ENCODE measurements around the gene NUDC. TPM values are rescaled to one million over a fixed set of nuclear protein-coding genes. Genes with fewer than 3 reads are reported as not detected.
A peak's percentile ranks its signal among the peaks of the same experiment; 100 is the strongest.

The NUDC gene
- total and polyA plus RNA-seq, 10 of the 15 experiments (the other 5 are each of a cell fraction or from before 2014, with no cell fraction given) = 5.5 to 227 (median 67.4) TPM

DNA sequence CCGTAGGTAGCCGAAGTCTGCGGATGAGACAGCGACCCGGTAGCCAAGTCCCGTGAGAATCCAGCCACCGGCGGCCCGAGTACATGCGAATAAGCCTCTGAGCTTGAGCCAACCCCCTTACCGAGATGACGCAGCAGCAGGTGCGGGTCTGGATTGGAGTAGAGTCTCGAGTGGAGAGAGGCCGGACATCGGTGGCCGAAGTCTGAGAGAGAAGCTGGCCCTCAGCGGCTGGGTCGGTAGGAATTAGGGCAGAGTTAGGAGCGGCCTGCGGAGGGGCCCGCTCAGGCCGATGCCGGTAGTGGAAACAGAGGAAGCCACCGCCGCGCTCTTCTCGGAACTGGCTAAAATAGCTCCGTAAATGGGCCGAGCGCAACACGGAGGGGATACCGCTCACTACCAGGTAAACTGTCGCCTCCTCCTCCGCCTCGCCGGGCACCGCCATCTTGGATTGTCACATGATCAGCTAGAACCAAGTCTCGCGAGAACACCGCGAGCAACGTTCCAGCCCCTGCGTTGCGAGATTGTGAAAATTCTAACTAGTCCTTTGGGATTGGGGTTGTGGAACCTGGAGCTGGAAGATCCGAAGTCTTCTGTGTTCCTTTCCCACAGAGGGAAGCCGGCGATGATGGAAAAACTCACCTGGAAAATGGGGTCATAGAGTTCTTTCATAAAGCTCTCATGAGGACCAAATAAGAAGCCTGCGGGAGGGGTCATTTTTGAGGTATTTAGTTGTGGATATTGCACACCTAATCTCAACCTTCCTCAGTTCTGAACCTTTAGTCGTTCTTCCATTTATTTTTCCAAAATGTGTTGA, 21.3 kb upstream of the NUDC start, which contains the start of gene GPATCH3:
GPATCH3 (minus strand) TSS at position 467 of the 814 bp plus-strand sequence; CDS start at position 442, 25 bp downstream.
- no peaks in the 10 kb centered on the region; a peak in 2 of 4 replicates for H3K36me3 ChIP-seq (ENCODE audit: control insufficient read depth in 2 of 2, insufficient read depth in 2 of 2, low read length in 1 of 2)
- WGBS (ENCODE audit: insufficient coverage, insufficient replicate concordance, low lambda C conversion rate, missing lambda C conversion rate) = 1% methylated on average over 50 of the region's 50 CpGs
- peak; percentile 96 for ATAC-seq
- no peaks in the 10 kb centered on the region for H3K27me3 ChIP-seq (replicated peaks in 1 of 2; ENCODE audit: control insufficient read depth in 2 of 2, insufficient read depth in 2 of 2, low read length in 1 of 2)
- DNase-seq (ENCODE audit: low read depth, low spot score) = peak; percentile 79
- peak within 1 kb of the TSS; percentile 84 for H3K4me2 ChIP-seq (ENCODE audit: control insufficient read depth, insufficient read depth)
- peaks cover 18% of the 10 kb centered on the region for H3K79me2 ChIP-seq (ENCODE audit: control insufficient read depth, insufficient read depth, low read length)
- CTCF ChIA-PET = interaction anchor here (1.0 to 1.7 kb wide), 6 partner anchors 10 to 146 kb away, joined by 3 to 6 read pairs (median 3); partner anchors contain the start of gene GPN2
- FAIRE-seq = peak; percentile 98
- peak within 1 kb of the TSS; percentile 88 for H3K9ac ChIP-seq (ENCODE audit: control insufficient read depth, insufficient read depth, low read length)
- peak within 1 kb of the TSS; percentile 98 for H2AFZ ChIP-seq (ENCODE audit: control insufficient read depth, low read depth, low read length)
- no peaks in the 10 kb centered on the region for H4K20me1 ChIP-seq (ENCODE audit: control insufficient read depth, insufficient read depth)
- H3K27ac ChIP-seq (ENCODE audit: control insufficient read depth, insufficient read depth) = peak within 1 kb of the TSS; percentile 77
- POLR2A ChIA-PET = interaction anchor here (0.6 to 3.6 kb wide), 8 partner anchors 9 to 266 kb away, joined by 3 to 33 read pairs (median 4); partner anchors contain the start of genes GPN2, NUDC and SLC9A1
- in situ Hi-C loops (cut with MboI) = no loop called here
- BruUV-seq (replicated peaks) = TSS peak; percentile 87
- intact Hi-C loops (cut with micrococcal nuclease; ENCODE audit: unreplicated experiment) = no loop called here
- H3K4me3 ChIP-seq = peak within 1 kb of the TSS; percentile 85
- no peaks in the 10 kb centered on the region for H3K9me3 ChIP-seq (replicated peaks; ENCODE audit: control insufficient read depth, insufficient read depth, low read length)
- RAD21 ChIA-PET (ENCODE audit: unreplicated experiment) = interaction anchor here (0.6 to 1.1 kb wide), 5 partner anchors 10 to 383 kb away, joined by 3 to 4 read pairs (median 3); partner anchors contain the start of genes GPN2, NR0B2, NUDC and SLC9A1
- peaks cover 6% of the 10 kb centered on the region; the same call in 1 of the 2 replicates for H3K4me1 ChIP-seq (ENCODE audit: control insufficient read depth, insufficient read depth, low read length)
- SMC1A ChIA-PET (ENCODE audit: uncharacterized antibody, unreplicated experiment) = interaction anchor here (0.5 to 2.8 kb wide), 10 partner anchors 10 to 408 kb away, joined by 3 to 18 read pairs (median 3); partner anchors contain the start of genes GPN2 and NUDC
- TF ChIP-seq POLR2AphosphoS5 (IDR thresholded peaks at IDR 0.05; ENCODE audit: low read length) (peak; percentile 93), SUPT20H (IDR thresholded peaks at IDR 0.05; ENCODE audit: borderline replicate concordance, control insufficient read depth, low read depth, low read length) (no peak), YY1 (IDR thresholded peaks at IDR 0.05; ENCODE audit: low read depth, low read length) (peak; percentile 100), HCFC1 (IDR thresholded peaks at IDR 0.05; ENCODE audit: low read length) (peak; percentile 78), MAX (IDR thresholded peaks at IDR 0.05; ENCODE audit: low read depth, low read length) (no peak; the same call in 1 of the 2 replicates), SREBF1 (IDR thresholded peaks at IDR 0.05; ENCODE audit: low read length) (no peak), ZNF384 (IDR thresholded peaks at IDR 0.05; ENCODE audit: borderline replicate concordance, low read depth, low read length) (no peak), NR2F1 (conservative IDR thresholded peaks at IDR 0.05) (0 out of 2 replicates have a peak, but pooled peaks have one; percentile 34), NR2C1 (IDR thresholded peaks at IDR 0.05) (peak; percentile 10; the same call in 1 of the 2 replicates), KDM1A (IDR thresholded peaks at IDR 0.05; ENCODE audit: borderline replicate concordance) (no peak), NFYB (IDR thresholded peaks at IDR 0.05; ENCODE audit: insufficient read depth, low read depth, low read length) (no peak), POLR2A (IDR thresholded peaks at IDR 0.05; ENCODE audit: low read depth, low read length) (peak; percentile 98), STAT1 (conservative IDR thresholded peaks at IDR 0.05) (peak; percentile 64; the same call in 1 of the 2 replicates), NBN (IDR thresholded peaks at IDR 0.05) (peak; percentile 69), JUND (IDR thresholded peaks at IDR 0.05; ENCODE audit: low read depth, low read length) (no peak), EGR1 (IDR thresholded peaks at IDR 0.05; ENCODE audit: borderline replicate concordance in 1 of 2, low read depth in 2 of 2, low read length in 2 of 2) (peak in 1 of 2 experiments; percentile 63; a peak in 1 of 3 replicates), SP1 (IDR thresholded peaks at IDR 0.05; ENCODE audit: low read depth, low read length) (peak; percentile 13), RUNX3 (IDR thresholded peaks at IDR 0.05; ENCODE audit: low read length) (peak; percentile 56), JUNB (IDR thresholded peaks at IDR 0.05) (no peak), RCOR1 (conservative IDR thresholded peaks at IDR 0.05; ENCODE audit: low read depth, low read length) (peak; percentile 89), USF2 (IDR thresholded peaks at IDR 0.05; ENCODE audit: borderline replicate concordance, low read depth, low read length) (peak; percentile 77)
- TF ChIP-seq, protein P1, sequence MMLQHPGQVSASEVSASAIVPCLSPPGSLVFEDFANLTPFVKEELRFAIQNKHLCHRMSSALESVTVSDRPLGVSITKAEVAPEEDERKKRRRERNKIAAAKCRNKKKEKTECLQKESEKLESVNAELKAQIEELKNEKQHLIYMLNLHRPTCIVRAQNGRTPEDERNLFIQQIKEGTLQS (IDR thresholded peaks at IDR 0.05; ENCODE audit: borderline replicate concordance, extremely low read depth, low read depth, low read length) = 0 out of 2 replicates have a peak, but pooled peaks have one; percentile 29
- TF ChIP-seq, protein P2, sequence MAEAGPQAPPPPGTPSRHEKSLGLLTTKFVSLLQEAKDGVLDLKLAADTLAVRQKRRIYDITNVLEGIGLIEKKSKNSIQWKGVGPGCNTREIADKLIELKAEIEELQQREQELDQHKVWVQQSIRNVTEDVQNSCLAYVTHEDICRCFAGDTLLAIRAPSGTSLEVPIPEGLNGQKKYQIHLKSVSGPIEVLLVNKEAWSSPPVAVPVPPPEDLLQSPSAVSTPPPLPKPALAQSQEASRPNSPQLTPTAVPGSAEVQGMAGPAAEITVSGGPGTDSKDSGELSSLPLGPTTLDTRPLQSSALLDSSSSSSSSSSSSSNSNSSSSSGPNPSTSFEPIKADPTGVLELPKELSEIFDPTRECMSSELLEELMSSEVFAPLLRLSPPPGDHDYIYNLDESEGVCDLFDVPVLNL (IDR thresholded peaks at IDR 0.05; ENCODE audit: low read depth, low read length) = no peak

Data from GM12878 (cell line).